ENCODE measurements around the gene APOBEC3B. TPM values are rescaled to one million over a fixed set of nuclear protein-coding genes. Genes with fewer than 3 reads are reported as not detected.
"Not testable (repeated sequence)": the region's sequence is repeated elsewhere in the genome, so short reads cannot be mapped to it uniquely, and the experiment has no call there.

Gene APOBEC3B
- total and polyA plus RNA-seq, 2 of the 8 experiments (the other 6 are each of a cell fraction or from before 2014, with no cell fraction given): 14.2 to 74.9 TPM

DNA sequence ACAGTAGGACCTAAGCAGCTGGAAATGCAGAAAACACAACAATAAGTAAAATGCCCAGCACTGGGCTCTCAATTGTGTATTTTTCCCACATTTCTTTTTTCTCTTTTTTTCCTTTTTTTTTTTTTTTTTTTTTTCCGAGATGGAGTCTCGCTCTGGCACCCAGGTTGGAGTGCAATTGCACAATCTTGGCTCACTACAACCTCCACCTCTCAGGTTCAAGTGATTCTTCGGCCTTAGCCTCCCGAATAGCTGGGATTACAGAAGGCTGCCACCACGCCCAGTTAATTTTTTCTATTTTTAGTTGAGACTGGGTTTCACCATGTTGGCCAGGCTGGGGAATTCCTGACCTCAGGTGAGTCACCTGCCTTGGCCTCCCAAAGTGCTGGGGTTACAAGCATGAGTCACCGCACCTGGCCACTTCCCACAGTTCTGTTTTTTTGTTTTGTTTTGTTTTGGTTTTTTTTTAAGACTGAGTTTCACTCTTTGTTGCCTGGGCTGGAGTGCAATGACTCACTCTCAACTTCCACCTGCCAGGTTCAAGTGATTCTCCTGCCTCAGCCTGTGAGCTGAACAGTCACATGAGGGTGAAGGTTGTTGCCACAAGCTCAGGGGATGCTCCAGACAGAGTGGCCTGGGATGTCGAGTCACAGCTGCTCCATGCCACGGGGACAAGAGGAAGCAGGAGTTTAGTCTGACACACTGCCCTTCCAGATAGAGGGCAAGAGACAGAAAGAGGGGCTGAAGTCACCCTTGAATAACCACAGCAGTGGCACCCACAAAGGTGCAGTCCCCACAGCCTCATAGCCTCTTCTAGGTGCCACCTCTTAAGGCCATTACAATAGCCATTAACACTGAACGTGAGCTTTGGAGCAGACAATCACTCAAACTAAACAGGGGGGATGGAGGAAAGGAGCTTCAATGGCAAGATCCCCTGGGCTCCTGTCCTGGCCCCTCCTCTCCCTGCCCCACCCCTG, 2.9 kb downstream of the APOBEC3B start:
- H3K27ac ChIP-seq (ENCODE audit: low read depth, low read length); H2AK5ac ChIP-seq (ENCODE audit: low read depth, low read length); H3K23me2 ChIP-seq (ENCODE audit: low read depth, low read length); H4K5ac ChIP-seq (ENCODE audit: insufficient read length, low read depth, low read length); POLR2A ChIA-PET (ENCODE audit: partially characterized antibody); H2AFZ ChIP-seq (ENCODE audit: low read length); H3K56ac ChIP-seq (replicated peaks; ENCODE audit: insufficient read length, low read depth, low read length); H3K79me1 ChIP-seq (ENCODE audit: low read depth, low read length); H2BK15ac ChIP-seq (ENCODE audit: low read length); H3K27me3 ChIP-seq (replicated peaks in 1 of 4; ENCODE audit: control insufficient read depth in 3 of 4, extremely low read depth in 1 of 4, insufficient read depth in 3 of 4, low read length in 3 of 4); H3K79me2 ChIP-seq (ENCODE audit: control insufficient read depth in 1 of 2, insufficient read depth in 2 of 2, low read length in 2 of 2); H3K36me3 ChIP-seq (ENCODE audit: control insufficient read depth in 2 of 4, insufficient read depth in 4 of 4, low read length in 3 of 4); H4K91ac ChIP-seq (replicated peaks; ENCODE audit: insufficient read length, low read length); H4K20me1 ChIP-seq (replicated peaks in 1 of 2; ENCODE audit: control insufficient read depth in 1 of 2, insufficient read depth in 2 of 2, low read length in 2 of 2); H3K23ac ChIP-seq (ENCODE audit: insufficient read length); H2BK20ac ChIP-seq (ENCODE audit: low read length); H3K14ac ChIP-seq (ENCODE audit: insufficient read length); H3K4ac ChIP-seq (replicated peaks; ENCODE audit: insufficient read length, low read depth, low read length); H4K8ac ChIP-seq (ENCODE audit: extremely low read depth, insufficient read depth, low read length); H3K18ac ChIP-seq (ENCODE audit: extremely low read depth, low read length); H3K4me2 ChIP-seq (ENCODE audit: insufficient read depth in 1 of 2, low read depth in 2 of 2, low read length in 2 of 2); H3K4me3 ChIP-seq (ENCODE audit: extremely low read depth in 1 of 4, insufficient read depth in 2 of 4, low read depth in 3 of 4, low read length in 4 of 4); FAIRE-seq; H3K9ac ChIP-seq (replicated peaks in 1 of 4; ENCODE audit: extremely low read depth in 1 of 4, low read depth in 3 of 4, low read length in 3 of 4): not testable (repeated sequence)
- peaks cover 7 to 14% of the 10 kb centered on the region in 2 experiments for H3K9me3 ChIP-seq (ENCODE audit: insufficient read depth in 2 of 2, low read depth in 1 of 2, low read length in 1 of 2)
- peak overlapping the region; percentile 22; the same call in 1 of the 2 replicates for H2BK12ac ChIP-seq (ENCODE audit: low read depth, low read length)
- TF ChIP-seq JUN (IDR thresholded peaks at IDR 0.05; ENCODE audit: low read depth, low read length) (peak; percentile 13; the same call in 1 of the 2 replicates), TCF12 (IDR thresholded peaks at IDR 0.05; ENCODE audit: low read depth, low read length) (0 out of 2 replicates have a peak, but pooled peaks have one; percentile 45), JUND (IDR thresholded peaks at IDR 0.05; ENCODE audit: low read length) (peak; percentile 71; the same call in 1 of the 2 replicates)
- CTCF ChIA-PET (ENCODE audit: partially characterized antibody): interaction anchor here (0.6 to 6.9 kb wide), 5 partner anchors 10 to 164 kb away, joined by 3 to 63 read pairs (median 3); no protein-coding TSS in a partner anchor
- H3K4me1 ChIP-seq (replicated peaks in 1 of 4; ENCODE audit: control insufficient read depth in 3 of 4, insufficient read depth in 4 of 4, low read length in 3 of 4): peaks cover 0 to 16% (median 4%) of the 10 kb centered on the region in 4 experiments; a peak in 6 of 7 replicates
- H2BK5ac ChIP-seq (ENCODE audit: low read depth, low read length): 0 out of 2 replicates have a peak overlapping the region, but pooled peaks have one; percentile 73
- peak in 1 of 2 experiments; percentile 23 for DNase-seq (ENCODE audit: low read depth in 1 of 2, low spot score in 2 of 2)
- 81% methylated on average over 6 of the region's 9 CpGs; no CpG with 5 or more reads in 1 of the 2 experiments for WGBS, 2 experiments (ENCODE audit: extremely low coverage in 1 of 2, insufficient coverage in 1 of 2, insufficient read length in 1 of 2, insufficient replicate concordance in 2 of 2, low coverage in 1 of 2, low lambda C conversion rate in 2 of 2, missing lambda C conversion rate in 1 of 2)
- peak overlapping the region; percentile 72 for H2BK120ac ChIP-seq (replicated peaks; ENCODE audit: low read depth, low read length)
